ENCODE data around the gene HSPD1.
"Not testable (repeated sequence)": the region's sequence is repeated elsewhere in the genome, so short reads cannot be mapped to it uniquely, and the experiment has no call there.

Gene HSPD1

GRCh38 chr2:197486175-197486574 is 13.5 kb downstream of the HSPD1 start:
- Histone ChIP-seq H3K36me3 (ENCODE audit: control insufficient read depth in 2 of 2, insufficient read depth in 1 of 2, low read length in 2 of 2) (peaks cover 40 to 60% of the 10 kb centered on the region in 2 experiments), H3K4me3 (ENCODE audit: low read depth, low read length) (no peak overlapping the region), H3K9me3 (ENCODE audit: control insufficient read depth, insufficient read depth, low read depth, low read length) (no peaks in the 10 kb centered on the region), H3K4me1 (ENCODE audit: control insufficient read depth, insufficient read depth, low read length) (no peaks in the 10 kb centered on the region), H3K27ac (ENCODE audit: extremely low read depth, low read depth, low read length) (no peak overlapping the region)
- TF ChIP-seq PRDM4 (tag by site-specific recombination; IDR thresholded peaks at IDR 0.05) (peak; percentile 93), ZNF138 (tag by site-specific recombination; IDR thresholded peaks at IDR 0.05; ENCODE audit: borderline replicate concordance) (no peak)
- ChIA-PET CTCF (no interaction called here), POLR2A (no interaction called here)

- ChIA-PET POLR2A (interaction anchor here (0.6 to 2.0 kb wide), 7 partner anchors 10 to 558 kb away, joined by 3 to 9 read pairs (median 6); partner anchors contain the start of genes HSPD1, HSPE1, MOB4 and PGAP1), CTCF (interaction anchor here (0.8 kb wide), 1 partner anchor 106 kb away, joined by 9 read pairs; no protein-coding TSS in a partner anchor)
- H3K9me3 ChIP-seq (ENCODE audit: control insufficient read depth, insufficient read depth, low read depth, low read length); H3K4me1 ChIP-seq (ENCODE audit: control insufficient read depth, insufficient read depth, low read length); H3K27ac ChIP-seq (ENCODE audit: extremely low read depth, low read depth, low read length); H3K4me3 ChIP-seq (ENCODE audit: low read depth, low read length): not testable (repeated sequence)
- H3K36me3 ChIP-seq (ENCODE audit: control insufficient read depth in 2 of 2, insufficient read depth in 1 of 2, low read length in 2 of 2): peaks cover 21 to 44% of the 10 kb centered on the region in 2 experiments
Observed at GRCh38 chr2:197484248-197484647, 15.4 kb downstream of the HSPD1 start.

GRCh38 chr2:197480165-197481036 is 19.2 kb downstream of the HSPD1 start:
- Histone ChIP-seq H3K4me1 (ENCODE audit: control insufficient read depth, insufficient read depth, low read length) (no peaks in the 10 kb centered on the region), H3K9me3 (ENCODE audit: control insufficient read depth, insufficient read depth, low read depth, low read length) (no peaks in the 10 kb centered on the region), H3K4me3 (ENCODE audit: low read depth, low read length) (no peak overlapping the region), H3K36me3 (ENCODE audit: control insufficient read depth in 2 of 2, insufficient read depth in 1 of 2, low read length in 2 of 2) (peaks cover 20 to 34% of the 10 kb centered on the region in 2 experiments), H3K27ac (ENCODE audit: extremely low read depth, low read depth, low read length) (no peak overlapping the region)
- POLR2A ChIA-PET: interaction anchor here (1.0 kb wide), 1 partner anchor 20 kb away, joined by 5 read pairs; the partner anchor contains the start of genes HSPD1 and HSPE1
- CTCF ChIA-PET: interaction anchor here (0.5 kb wide), 1 partner anchor 764 kb away, joined by 4 read pairs; no protein-coding TSS in a partner anchor
- TF ChIP-seq ZNF664 (tag by site-specific recombination; IDR thresholded peaks at IDR 0.05) (no peak), ZNF121 (tag by site-specific recombination; IDR thresholded peaks at IDR 0.05) (no peak), ZNF175 (tag by site-specific recombination; IDR thresholded peaks at IDR 0.05) (no peak), INSM2 (tag by site-specific recombination; IDR thresholded peaks at IDR 0.05) (no peak), ZNF398 (tag by site-specific recombination; IDR thresholded peaks at IDR 0.05) (no peak), ZNF514 (tag by site-specific recombination; IDR thresholded peaks at IDR 0.05) (no peak), ZNF416 (tag by site-specific recombination; IDR thresholded peaks at IDR 0.05) (no peak), ZNF785 (tag by site-specific recombination; IDR thresholded peaks at IDR 0.05) (no peak), REPIN1 (tag by site-specific recombination; IDR thresholded peaks at IDR 0.05; ENCODE audit: low read depth) (no peak), ZNF473 (tag by site-specific recombination; IDR thresholded peaks at IDR 0.05) (no peak), ZNF701 (tag by site-specific recombination; IDR thresholded peaks at IDR 0.05) (no peak), ZNF433 (tag by site-specific recombination; IDR thresholded peaks at IDR 0.05; ENCODE audit: low read depth) (no peak), CTCF (tag by site-specific recombination; IDR thresholded peaks at IDR 0.05) (no peak), BCL6B (tag by site-specific recombination; IDR thresholded peaks at IDR 0.05) (no peak), KLF10 (tag by site-specific recombination; IDR thresholded peaks at IDR 0.05) (no peak), WT1 (tag by site-specific recombination; IDR thresholded peaks at IDR 0.05) (no peak), KLF7 (tag by site-specific recombination; IDR thresholded peaks at IDR 0.05; ENCODE audit: borderline replicate concordance) (no peak), ZNF391 (tag by site-specific recombination; IDR thresholded peaks at IDR 0.05; ENCODE audit: borderline replicate concordance, low read depth) (no peak), ZNF169 (tag by site-specific recombination; IDR thresholded peaks at IDR 0.05) (no peak)
